Measurements from ENCODE around the gene KRTAP10-3. TPM values are rescaled to one million over a fixed set of nuclear protein-coding genes. Genes with fewer than 3 reads are reported as not detected.
"Not testable (repeated sequence)": the region's sequence is repeated elsewhere in the genome, so short reads cannot be mapped to it uniquely, and the experiment has no call there.

KRTAP10-3 gene
- total and polyA plus RNA-seq, 7 donors: not detected

DNA sequence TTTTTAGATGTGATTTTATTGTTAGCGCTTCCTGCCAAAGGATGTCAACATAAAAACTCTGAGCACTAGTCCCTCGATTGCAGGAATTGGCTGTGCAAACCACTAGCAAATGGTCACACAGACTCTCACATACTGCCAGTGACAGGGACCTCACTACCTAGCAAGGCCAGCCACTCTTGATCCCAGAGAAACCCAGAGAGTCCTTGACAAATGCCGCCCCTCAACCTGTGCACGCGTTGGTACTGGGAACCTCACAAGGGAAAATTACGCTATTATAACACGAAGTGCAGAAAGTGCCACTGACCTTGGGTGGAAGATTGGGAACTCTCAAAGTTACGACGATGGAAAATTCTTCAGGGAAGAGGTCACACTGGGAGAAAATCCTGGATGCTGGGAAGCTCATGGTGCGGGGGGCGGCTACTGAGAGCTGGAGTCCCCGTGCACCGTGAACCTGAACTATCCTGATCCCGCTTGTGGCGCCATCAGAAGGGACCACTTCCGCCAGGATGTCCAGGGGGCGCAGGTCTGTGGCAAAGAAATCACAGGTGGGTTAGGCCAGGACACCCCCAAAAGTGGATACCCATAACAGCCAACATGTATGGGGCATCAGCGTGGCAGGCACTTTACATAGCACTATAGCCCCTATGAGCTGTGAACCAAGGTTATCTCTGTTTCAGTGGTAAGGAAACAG, 9.0 kb upstream of the KRTAP10-3 start:
- no peak for ATAC-seq
- intact Hi-C loops (cut with DNase I): no loop called here
- WGBS, 3 donors: 83 to 92% (median 86%) methylated on average over 18 of the region's 18 CpGs
- Histone ChIP-seq H3K4me1 (no peaks in the 10 kb centered on the region), H3K27me3 (ENCODE audit: insufficient read depth in 3 of 3, low read length in 2 of 3) (peaks cover 0 to 33% (median 13%) of the 10 kb centered on the region in 3 donors), H3K36me3 (ENCODE audit: insufficient read depth in 1 of 2, low read depth in 1 of 2) (no peaks in the 10 kb centered on the region), H3K27ac (no peak overlapping the region), H3K9me3 (peaks cover 12% of the 10 kb centered on the region), H3K4me3 (no peak overlapping the region)
- TF ChIP-seq, protein P1, sequence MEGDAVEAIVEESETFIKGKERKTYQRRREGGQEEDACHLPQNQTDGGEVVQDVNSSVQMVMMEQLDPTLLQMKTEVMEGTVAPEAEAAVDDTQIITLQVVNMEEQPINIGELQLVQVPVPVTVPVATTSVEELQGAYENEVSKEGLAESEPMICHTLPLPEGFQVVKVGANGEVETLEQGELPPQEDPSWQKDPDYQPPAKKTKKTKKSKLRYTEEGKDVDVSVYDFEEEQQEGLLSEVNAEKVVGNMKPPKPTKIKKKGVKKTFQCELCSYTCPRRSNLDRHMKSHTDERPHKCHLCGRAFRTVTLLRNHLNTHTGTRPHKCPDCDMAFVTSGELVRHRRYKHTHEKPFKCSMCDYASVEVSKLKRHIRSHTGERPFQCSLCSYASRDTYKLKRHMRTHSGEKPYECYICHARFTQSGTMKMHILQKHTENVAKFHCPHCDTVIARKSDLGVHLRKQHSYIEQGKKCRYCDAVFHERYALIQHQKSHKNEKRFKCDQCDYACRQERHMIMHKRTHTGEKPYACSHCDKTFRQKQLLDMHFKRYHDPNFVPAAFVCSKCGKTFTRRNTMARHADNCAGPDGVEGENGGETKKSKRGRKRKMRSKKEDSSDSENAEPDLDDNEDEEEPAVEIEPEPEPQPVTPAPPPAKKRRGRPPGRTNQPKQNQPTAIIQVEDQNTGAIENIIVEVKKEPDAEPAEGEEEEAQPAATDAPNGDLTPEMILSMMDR (IDR thresholded peaks at IDR 0.05): no peak
- no peak for DNase-seq

DNA sequence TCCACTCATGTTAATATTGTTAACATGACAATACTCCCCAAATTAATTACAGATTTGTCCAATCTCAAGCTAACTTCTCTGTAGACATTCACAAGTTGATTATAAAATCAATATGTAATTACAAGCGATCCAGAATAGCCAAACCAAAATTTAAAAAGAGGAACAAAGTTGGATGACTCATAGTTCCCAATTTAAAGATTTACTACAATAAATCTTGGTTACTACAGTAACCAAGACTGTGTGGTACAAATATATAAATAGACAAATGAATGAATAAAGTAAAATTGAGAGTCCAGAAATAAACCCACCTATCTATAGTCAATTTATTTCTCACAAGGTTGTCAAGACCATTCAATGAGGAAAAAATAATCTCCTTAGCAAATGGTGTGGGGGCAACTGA, 7.8 kb upstream of the KRTAP10-3 start:
- 74 to 79% (median 76%) methylated on average over 1 of the region's 1 CpG for WGBS, 3 donors
- DNase-seq (no peak), ATAC-seq (no peak)
- Histone ChIP-seq H3K4me3 (no peak overlapping the region), H3K36me3 (ENCODE audit: insufficient read depth in 1 of 2, low read depth in 1 of 2) (no peaks in the 10 kb centered on the region), H3K9me3 (peaks cover 15% of the 10 kb centered on the region), H3K27me3 (ENCODE audit: insufficient read depth in 3 of 3, low read length in 2 of 3) (peaks cover 0 to 30% (median 4%) of the 10 kb centered on the region in 3 donors), H3K27ac (no peak overlapping the region), H3K4me1 (no peaks in the 10 kb centered on the region)
- TF ChIP-seq, protein P1 (IDR thresholded peaks at IDR 0.05): no peak
- intact Hi-C loops (cut with DNase I): no loop called here

DNA sequence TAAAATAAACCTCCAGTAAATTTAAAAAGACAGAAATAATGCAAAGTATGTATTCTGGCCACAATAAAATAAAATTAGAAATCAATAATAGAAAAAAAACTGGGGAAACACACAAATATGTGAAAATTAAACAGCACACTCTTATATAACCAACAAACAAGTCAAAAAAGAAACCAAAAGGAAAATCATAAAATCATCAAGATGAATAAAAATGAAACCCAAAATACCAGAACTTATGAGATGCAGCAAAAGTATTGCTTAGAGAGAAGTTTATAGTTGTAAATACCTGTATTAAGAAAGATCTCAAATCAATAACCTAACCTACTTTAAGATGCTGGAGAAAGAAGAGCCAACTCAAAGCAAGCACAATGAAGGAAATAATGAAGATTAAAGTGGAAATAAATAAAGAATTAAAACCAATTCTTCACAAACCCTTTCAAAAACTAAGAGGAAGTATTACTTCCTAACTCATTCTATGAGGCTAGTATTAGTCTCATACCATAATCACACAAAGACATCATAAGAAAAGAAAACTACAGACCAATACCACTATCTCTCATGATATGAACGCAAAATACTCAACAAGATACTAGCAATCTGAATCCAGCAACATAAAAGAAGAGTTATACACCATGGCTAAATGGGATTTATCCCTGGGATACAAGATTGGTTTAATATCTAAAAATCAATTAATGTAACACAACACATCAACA, 6.4 kb upstream of the KRTAP10-3 start:
- intact Hi-C loops (cut with DNase I): no loop called here
- H3K27me3 ChIP-seq (ENCODE audit: insufficient read depth in 3 of 3, low read length in 2 of 3): peaks cover 0 to 30% (median 4%) of the 10 kb centered on the region in 3 donors
- no peak overlapping the region for H3K4me3 ChIP-seq
- 0 to 46% (median 44%) methylated on average over 1 of the region's 1 CpG for WGBS, 3 donors
- H3K9me3 ChIP-seq: peaks cover 10% of the 10 kb centered on the region
- no peak for ATAC-seq
- TF ChIP-seq, protein P1 (IDR thresholded peaks at IDR 0.05): no peak
- no peak for DNase-seq
- no peak overlapping the region for H3K27ac ChIP-seq
- H3K4me1 ChIP-seq: no peaks in the 10 kb centered on the region
- H3K36me3 ChIP-seq (ENCODE audit: insufficient read depth in 1 of 2, low read depth in 1 of 2): no peaks in the 10 kb centered on the region

DNA sequence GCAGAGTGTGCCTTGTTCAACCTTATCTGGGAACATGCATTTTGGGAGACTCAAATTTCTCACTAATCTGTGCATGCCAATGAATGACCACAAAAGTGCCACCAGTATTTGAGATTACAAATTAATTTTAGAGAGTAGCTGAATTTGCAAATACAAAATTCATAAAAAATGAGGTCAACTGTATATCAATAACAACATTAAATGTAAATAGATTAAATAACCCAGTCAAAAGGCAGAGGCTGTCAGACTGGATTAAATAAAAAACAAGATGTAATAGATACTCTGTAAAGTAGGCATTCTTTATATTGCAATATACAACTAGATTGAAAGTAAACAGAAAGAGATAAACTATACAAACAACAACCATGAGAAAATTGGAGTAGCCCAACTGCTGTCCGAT, 5.5 kb upstream of the KRTAP10-3 start:
- 88 to 98% (median 94%) methylated on average over 1 of the region's 1 CpG for WGBS, 3 donors
- no peak for DNase-seq

DNA sequence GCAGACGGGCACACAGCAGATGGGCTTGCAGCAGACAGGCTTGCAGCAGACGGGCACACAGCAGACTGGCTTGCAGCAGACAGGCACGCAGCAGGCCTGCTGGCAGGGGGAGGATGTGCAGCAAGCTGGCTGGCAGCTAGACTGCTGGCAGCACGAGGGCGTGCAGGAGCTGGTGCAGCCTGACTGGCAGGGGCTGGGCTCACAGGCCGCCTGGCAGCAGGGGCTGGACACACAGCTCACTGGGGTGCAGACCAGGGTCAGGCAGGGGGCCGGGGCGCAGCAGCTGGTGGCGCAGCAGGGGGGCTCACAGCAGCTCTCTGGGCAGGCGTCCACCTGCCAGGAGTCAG, 293 bp downstream of the KRTAP10-3 start:
- H3K36me3 ChIP-seq (ENCODE audit: insufficient read depth in 1 of 2, low read depth in 1 of 2); H3K27ac ChIP-seq; H3K4me1 ChIP-seq; ATAC-seq; DNase-seq; H3K4me3 ChIP-seq; H3K9me3 ChIP-seq; intact Hi-C loops (cut with DNase I): not testable (repeated sequence)
- 34 to 54% (median 35%) methylated on average over 5 to 10 of the region's 10 CpGs for WGBS, 3 donors
- H3K27me3 ChIP-seq (ENCODE audit: insufficient read depth in 3 of 3, low read length in 2 of 3): peaks cover 0 to 51% (median 8%) of the 10 kb centered on the region in 3 donors

More for the DNA sequence above, 5.5 kb upstream of the KRTAP10-3 start:
- no peaks in the 10 kb centered on the region for H3K4me1 ChIP-seq
- no peak for ATAC-seq
- TF ChIP-seq, protein P1 (IDR thresholded peaks at IDR 0.05): no peak
- H3K36me3 ChIP-seq (ENCODE audit: insufficient read depth in 1 of 2, low read depth in 1 of 2): no peaks in the 10 kb centered on the region
- H3K27me3 ChIP-seq (ENCODE audit: insufficient read depth in 3 of 3, low read length in 2 of 3): peaks cover 0 to 27% (median 0%) of the 10 kb centered on the region in 3 donors
- H3K27ac ChIP-seq: no peak overlapping the region
- H3K4me3 ChIP-seq: no peak overlapping the region
- intact Hi-C loops (cut with DNase I): no loop called here
- peaks cover 10% of the 10 kb centered on the region for H3K9me3 ChIP-seq

Data from psoas muscle (tissue), 8 donors.